Measurements from ENCODE around the gene TTC39A. TPM values are rescaled to one million over a fixed set of nuclear protein-coding genes. Genes with fewer than 3 reads are reported as not detected.

Gene TTC39A
- total and polyA plus RNA-seq, 2 of the 13 experiments (the other 11 are each of a cell fraction or from before 2014, with no cell fraction given), result 0.33 to 1.5 TPM

DNA sequence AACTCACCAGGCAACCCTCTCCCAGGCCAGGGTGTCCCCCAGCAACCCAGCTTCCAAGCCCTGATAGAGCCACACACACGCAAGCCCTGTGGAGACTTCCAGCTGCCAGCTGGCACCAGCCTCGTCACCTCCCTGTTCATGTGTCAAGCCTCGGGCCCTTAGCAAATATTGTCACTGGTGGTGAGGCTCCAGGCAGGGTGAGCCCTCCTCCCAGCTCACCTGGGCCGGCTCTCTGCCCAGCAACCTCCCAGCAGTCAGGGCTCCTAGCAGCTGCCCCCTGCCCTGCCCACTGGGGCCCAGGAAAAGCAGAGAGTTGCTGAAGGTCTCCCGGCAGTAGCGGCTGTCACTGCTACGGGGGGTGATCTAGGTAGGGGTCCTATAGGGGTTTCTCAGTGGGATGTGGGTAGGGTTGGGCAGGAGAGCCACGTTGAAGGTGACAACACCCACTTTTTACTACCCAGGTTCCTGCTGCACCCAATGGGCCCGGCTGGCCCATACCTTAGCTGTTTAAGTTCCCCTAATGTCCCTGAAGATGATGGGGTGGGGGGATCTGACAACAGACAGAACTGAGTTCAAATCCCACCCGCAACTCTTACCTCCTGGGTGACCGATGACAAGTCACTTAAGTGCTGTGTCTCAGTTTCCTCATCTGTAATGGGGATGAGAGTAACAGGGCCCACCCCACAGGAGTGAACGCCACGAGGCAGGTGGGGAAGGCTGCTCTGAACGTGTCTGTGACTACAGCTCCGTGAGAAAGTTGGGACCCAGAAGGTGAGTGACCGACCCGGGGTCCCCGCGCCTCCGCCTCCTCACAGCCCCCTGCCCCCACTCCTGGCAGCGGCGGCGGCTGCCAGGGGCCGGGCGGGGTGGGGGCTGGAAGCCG is 678 bp downstream of the TTC39A start:
- Histone ChIP-seq H3K27me3 (ENCODE audit: control insufficient read depth in 1 of 2, insufficient read depth in 2 of 2, low read length in 2 of 2) (peaks cover 0 to 19% of the 10 kb centered on the region in 2 experiments; a peak in 2 of 5 replicates), H2AFZ (ENCODE audit: low read length) (no peak overlapping the region), H3K4me2 (ENCODE audit: low read depth, low read length) (peak overlapping the region; percentile 85), H3K9ac (ENCODE audit: insufficient read depth, low read depth, low read length) (0 out of 2 replicates have a peak overlapping the region, but pooled peaks have one; percentile 8), H3K79me2 (ENCODE audit: insufficient read depth, low read length) (no peaks in the 10 kb centered on the region), H3K4me3 (replicated peaks in 1 of 3; ENCODE audit: insufficient read depth in 1 of 3, low read depth in 2 of 3, low read length in 3 of 3) (peak overlapping the region in 2 of 3 experiments; percentile 33 to 79; a peak in 4 of 6 replicates), H4K20me1 (ENCODE audit: insufficient read depth, low read length) (no peaks in the 10 kb centered on the region), H3K4me1 (ENCODE audit: insufficient read depth, low read length) (peaks cover 25% of the 10 kb centered on the region), H3K9me3 (ENCODE audit: low read length) (no peaks in the 10 kb centered on the region), H3K27ac (ENCODE audit: extremely low read length, insufficient read depth, low read length) (no peak overlapping the region), H3K36me3 (replicated peaks in 1 of 2; ENCODE audit: control insufficient read depth in 1 of 2, insufficient read depth in 2 of 2, low read length in 2 of 2) (no peaks in the 10 kb centered on the region)
- in situ Hi-C loops (cut with HindIII; ENCODE audit: extremely low pct_ligation_motif_present, low pct_unique_long_range_greater_than_20kb), result no loop called here
- no TSS peak for BruUV-seq (replicated peaks)
- ChIA-PET CTCF (ENCODE audit: low intra/inter-chr PET ratio, low total read pairs) (no interaction called here), POLR2A (interaction anchor here (0.9 kb wide), 1 partner anchor 24 kb away, joined by 3 read pairs; no protein-coding TSS in a partner anchor)
- FAIRE-seq (no peak), DNase-seq (ENCODE audit: low spot score) (no peak), ATAC-seq (peak; percentile 64)
- intact Hi-C loops (cut with micrococcal nuclease; ENCODE audit: unreplicated experiment), result no loop called here
- WGBS (ENCODE audit: low lambda C conversion rate), result 15% methylated on average over 7 of the region's 26 CpGs
- TF ChIP-seq HHEX (CRISPR knock-in tag; IDR thresholded peaks at IDR 0.05) (no peak), FOXJ3 (CRISPR knock-in tag; IDR thresholded peaks at IDR 0.05; ENCODE audit: borderline replicate concordance) (no peak), EED (CRISPR knock-in tag; IDR thresholded peaks at IDR 0.05) (no peak), ZNF263 (CRISPR knock-in tag; IDR thresholded peaks at IDR 0.05) (0 out of 2 replicates have a peak, but pooled peaks have one; percentile 26), RCOR2 (CRISPR knock-in tag; IDR thresholded peaks at IDR 0.05) (no peak), KLF13 (CRISPR knock-in tag; IDR thresholded peaks at IDR 0.05) (no peak), ZNF143 (CRISPR knock-in tag; IDR thresholded peaks at IDR 0.05) (no peak), GABPA (IDR thresholded peaks at IDR 0.05; ENCODE audit: low read depth, low read length) (no peak), GABPA (CRISPR knock-in tag; IDR thresholded peaks at IDR 0.05; ENCODE audit: low read depth) (no peak)
- TF ChIP-seq, protein P1, sequence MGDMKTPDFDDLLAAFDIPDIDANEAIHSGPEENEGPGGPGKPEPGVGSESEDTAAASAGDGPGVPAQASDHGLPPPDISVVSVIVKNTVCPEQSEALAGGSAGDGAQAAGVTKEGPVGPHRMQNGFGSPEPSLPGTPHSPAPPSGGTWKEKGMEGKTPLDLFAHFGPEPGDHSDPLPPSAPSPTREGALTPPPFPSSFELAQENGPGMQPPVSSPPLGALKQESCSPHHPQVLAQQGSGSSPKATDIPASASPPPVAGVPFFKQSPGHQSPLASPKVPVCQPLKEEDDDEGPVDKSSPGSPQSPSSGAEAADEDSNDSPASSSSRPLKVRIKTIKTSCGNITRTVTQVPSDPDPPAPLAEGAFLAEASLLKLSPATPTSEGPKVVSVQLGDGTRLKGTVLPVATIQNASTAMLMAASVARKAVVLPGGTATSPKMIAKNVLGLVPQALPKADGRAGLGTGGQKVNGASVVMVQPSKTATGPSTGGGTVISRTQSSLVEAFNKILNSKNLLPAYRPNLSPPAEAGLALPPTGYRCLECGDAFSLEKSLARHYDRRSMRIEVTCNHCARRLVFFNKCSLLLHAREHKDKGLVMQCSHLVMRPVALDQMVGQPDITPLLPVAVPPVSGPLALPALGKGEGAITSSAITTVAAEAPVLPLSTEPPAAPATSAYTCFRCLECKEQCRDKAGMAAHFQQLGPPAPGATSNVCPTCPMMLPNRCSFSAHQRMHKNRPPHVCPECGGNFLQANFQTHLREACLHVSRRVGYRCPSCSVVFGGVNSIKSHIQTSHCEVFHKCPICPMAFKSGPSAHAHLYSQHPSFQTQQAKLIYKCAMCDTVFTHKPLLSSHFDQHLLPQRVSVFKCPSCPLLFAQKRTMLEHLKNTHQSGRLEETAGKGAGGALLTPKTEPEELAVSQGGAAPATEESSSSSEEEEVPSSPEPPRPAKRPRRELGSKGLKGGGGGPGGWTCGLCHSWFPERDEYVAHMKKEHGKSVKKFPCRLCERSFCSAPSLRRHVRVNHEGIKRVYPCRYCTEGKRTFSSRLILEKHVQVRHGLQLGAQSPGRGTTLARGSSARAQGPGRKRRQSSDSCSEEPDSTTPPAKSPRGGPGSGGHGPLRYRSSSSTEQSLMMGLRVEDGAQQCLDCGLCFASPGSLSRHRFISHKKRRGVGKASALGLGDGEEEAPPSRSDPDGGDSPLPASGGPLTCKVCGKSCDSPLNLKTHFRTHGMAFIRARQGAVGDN (CRISPR knock-in tag; IDR thresholded peaks at IDR 0.05), result peak; percentile 44; the same call in 1 of the 2 replicates
- TF ChIP-seq, protein P2, sequence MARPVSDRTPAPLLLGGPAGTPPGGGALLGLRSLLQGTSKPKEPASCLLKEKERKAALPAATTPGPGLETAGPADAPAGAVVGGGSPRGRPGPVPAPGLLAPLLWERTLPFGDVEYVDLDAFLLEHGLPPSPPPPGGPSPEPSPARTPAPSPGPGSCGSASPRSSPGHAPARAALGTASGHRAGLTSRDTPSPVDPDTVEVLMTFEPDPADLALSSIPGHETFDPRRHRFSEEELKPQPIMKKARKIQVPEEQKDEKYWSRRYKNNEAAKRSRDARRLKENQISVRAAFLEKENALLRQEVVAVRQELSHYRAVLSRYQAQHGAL (CRISPR knock-in tag; IDR thresholded peaks at IDR 0.05; ENCODE audit: not compliant biosample characterization), result no peak
- TF ChIP-seq, protein P3, sequence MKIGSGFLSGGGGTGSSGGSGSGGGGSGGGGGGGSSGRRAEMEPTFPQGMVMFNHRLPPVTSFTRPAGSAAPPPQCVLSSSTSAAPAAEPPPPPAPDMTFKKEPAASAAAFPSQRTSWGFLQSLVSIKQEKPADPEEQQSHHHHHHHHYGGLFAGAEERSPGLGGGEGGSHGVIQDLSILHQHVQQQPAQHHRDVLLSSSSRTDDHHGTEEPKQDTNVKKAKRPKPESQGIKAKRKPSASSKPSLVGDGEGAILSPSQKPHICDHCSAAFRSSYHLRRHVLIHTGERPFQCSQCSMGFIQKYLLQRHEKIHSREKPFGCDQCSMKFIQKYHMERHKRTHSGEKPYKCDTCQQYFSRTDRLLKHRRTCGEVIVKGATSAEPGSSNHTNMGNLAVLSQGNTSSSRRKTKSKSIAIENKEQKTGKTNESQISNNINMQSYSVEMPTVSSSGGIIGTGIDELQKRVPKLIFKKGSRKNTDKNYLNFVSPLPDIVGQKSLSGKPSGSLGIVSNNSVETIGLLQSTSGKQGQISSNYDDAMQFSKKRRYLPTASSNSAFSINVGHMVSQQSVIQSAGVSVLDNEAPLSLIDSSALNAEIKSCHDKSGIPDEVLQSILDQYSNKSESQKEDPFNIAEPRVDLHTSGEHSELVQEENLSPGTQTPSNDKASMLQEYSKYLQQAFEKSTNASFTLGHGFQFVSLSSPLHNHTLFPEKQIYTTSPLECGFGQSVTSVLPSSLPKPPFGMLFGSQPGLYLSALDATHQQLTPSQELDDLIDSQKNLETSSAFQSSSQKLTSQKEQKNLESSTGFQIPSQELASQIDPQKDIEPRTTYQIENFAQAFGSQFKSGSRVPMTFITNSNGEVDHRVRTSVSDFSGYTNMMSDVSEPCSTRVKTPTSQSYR (CRISPR knock-in tag; IDR thresholded peaks at IDR 0.05; ENCODE audit: borderline replicate concordance), result no peak
- TF ChIP-seq, protein P4, sequence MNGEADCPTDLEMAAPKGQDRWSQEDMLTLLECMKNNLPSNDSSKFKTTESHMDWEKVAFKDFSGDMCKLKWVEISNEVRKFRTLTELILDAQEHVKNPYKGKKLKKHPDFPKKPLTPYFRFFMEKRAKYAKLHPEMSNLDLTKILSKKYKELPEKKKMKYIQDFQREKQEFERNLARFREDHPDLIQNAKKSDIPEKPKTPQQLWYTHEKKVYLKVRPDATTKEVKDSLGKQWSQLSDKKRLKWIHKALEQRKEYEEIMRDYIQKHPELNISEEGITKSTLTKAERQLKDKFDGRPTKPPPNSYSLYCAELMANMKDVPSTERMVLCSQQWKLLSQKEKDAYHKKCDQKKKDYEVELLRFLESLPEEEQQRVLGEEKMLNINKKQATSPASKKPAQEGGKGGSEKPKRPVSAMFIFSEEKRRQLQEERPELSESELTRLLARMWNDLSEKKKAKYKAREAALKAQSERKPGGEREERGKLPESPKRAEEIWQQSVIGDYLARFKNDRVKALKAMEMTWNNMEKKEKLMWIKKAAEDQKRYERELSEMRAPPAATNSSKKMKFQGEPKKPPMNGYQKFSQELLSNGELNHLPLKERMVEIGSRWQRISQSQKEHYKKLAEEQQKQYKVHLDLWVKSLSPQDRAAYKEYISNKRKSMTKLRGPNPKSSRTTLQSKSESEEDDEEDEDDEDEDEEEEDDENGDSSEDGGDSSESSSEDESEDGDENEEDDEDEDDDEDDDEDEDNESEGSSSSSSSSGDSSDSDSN (CRISPR knock-in tag; IDR thresholded peaks at IDR 0.05), result peak; percentile 18; the same call in 1 of the 2 replicates
